Panc1 (cell line): ENCODE measurements around the gene SRCIN1. TPM values are rescaled to one million over a fixed set of nuclear protein-coding genes. Genes with fewer than 3 reads are reported as not detected.

ENCODE experiments used
- ATAC-seq: fragments of 200-7000 bp; cut with Tn5 transposase; 2 replicates; pipeline ENCODE4 v1.9.1; 2020; ENCODE audit warnings: mild to moderate bottlenecking, moderate library complexity
- BruUV-seq: library from RNA; stranded (reverse); fragments of 400-500 nt; replicated peaks from 2 replicates; lab custom pipeline; 2021; lab: Mats Ljungman, UMichigan
- CTCF ChIA-PET: fragments of 300-600 bp; sonication (Branson Sonifier 250); formaldehyde crosslinking; loops from one replicate; lab custom pipeline; 2022; ENCODE audit warnings: antibody characterized with exemption; lab: Charles Lee
- POLR2A ChIA-PET: fragments of 300-600 bp; sonication (Branson Sonifier 250); formaldehyde crosslinking; loops from one replicate; lab custom pipeline; 2022; ENCODE audit warnings: antibody characterized with exemption; lab: Charles Lee
- DNase-seq: peaks from one replicate; pipeline ENCODE4 v3.0.0-alpha.2; 2010; ENCODE audit warnings: low read depth, low spot score
- H3K27ac ChIP-seq: 2 replicates; pipeline ENCODE4 v1.5.1; 2011; ENCODE audit warnings: mild to moderate bottlenecking, low read length, inconsistent platforms
- H3K27me3 ChIP-seq: fragments of 200-500 bp; sonication (Bioruptor generic); 2 replicates; pipeline ENCODE4 v1.6.0; 2014; ENCODE audit warnings: low read length, inconsistent platforms; ENCODE audit not compliant: control insufficient read depth, insufficient read depth
- H3K36me3 ChIP-seq: fragments of 200-500 bp; sonication (Bioruptor generic); 2 replicates; pipeline ENCODE4 v1.5.1; 2014; ENCODE audit warnings: inconsistent platforms, mild to moderate bottlenecking, low read length, moderate library complexity; ENCODE audit not compliant: control insufficient read depth, insufficient read depth
- H3K4me1 ChIP-seq: 2 replicates; pipeline ENCODE4 v1.5.1; 2011; ENCODE audit warnings: inconsistent platforms, mild to moderate bottlenecking, low read length, moderate library complexity; ENCODE audit not compliant: control insufficient read depth, insufficient read depth
- H3K4me3 ChIP-seq, 2 experiments: 2 replicates each; pipeline ENCODE4 v1.5.1; 2011 to 2012; ENCODE audit warnings: low read depth in 2 of 2, low read length in 2 of 2, mild to moderate bottlenecking in 2 of 2, inconsistent platforms in 1 of 2, moderate library complexity in 1 of 2
- H3K9me3 ChIP-seq: fragments of 200-500 bp; sonication (Bioruptor generic); 2 replicates; pipeline ENCODE4 v1.5.1; 2014; ENCODE audit warnings: low read depth, mild to moderate bottlenecking, inconsistent platforms, low read length, moderate library complexity; ENCODE audit not compliant: control insufficient read depth, insufficient read depth
- CTCF ChIP-seq: fragments of 450-650 bp; IDR thresholded peaks from 2 replicates; pipeline ENCODE4 v1.5.1; 2017; ENCODE audit warnings: mild to moderate bottlenecking
- POLR2AphosphoS5 ChIP-seq: IDR thresholded peaks from 2 replicates; pipeline ENCODE4 v1.6.1; 2012; ENCODE audit warnings: mild to moderate bottlenecking, low read depth, low read length, moderate library complexity
- REST ChIP-seq, 2 experiments: IDR thresholded peaks; 2 replicates each; pipeline ENCODE4 v1.6.1; 2011 to 2012; ENCODE audit warnings: low read depth in 2 of 2, control low read depth in 1 of 2, low read length in 1 of 2, mild to moderate bottlenecking in 1 of 2, moderate library complexity in 1 of 2; ENCODE audit not compliant: insufficient read depth in 1 of 2
- SIN3A ChIP-seq: IDR thresholded peaks from 2 replicates; pipeline ENCODE4 v1.6.1; 2012; ENCODE audit warnings: low read depth, mild to moderate bottlenecking, low read length, moderate library complexity, borderline replicate concordance; ENCODE audit not compliant: insufficient read depth
- TCF7L2 ChIP-seq: IDR thresholded peaks from 2 replicates; pipeline ENCODE4 v1.6.1; 2011; ENCODE audit warnings: mild to moderate bottlenecking, low read depth, low read length, inconsistent platforms
- in situ Hi-C: cut with HindIII; loops from 2 replicates; pipeline ENCODE4 v1.10.0; 2016; ENCODE audit warnings: low sequenced_read_pairs, low pct_unique_long_range_greater_than_20kb
- intact Hi-C: fragments of 100-400 bp; cut with micrococcal nuclease; formaldehyde crosslinking; loops from one replicate; pipeline ENCODE4 v1.10.0; 2022; ENCODE audit not compliant: unreplicated experiment
- total RNA-seq: library from RNA; stranded (reverse); gene quantifications from one replicate; pipeline ENCODE4 v1.2.1, GENCODE V29; 2021; ENCODE audit not compliant: unreplicated experiment

SRCIN1 gene
- total RNA-seq, 1 experiment from 2014 or later: 12.8 TPM

- ATAC-seq: no peak
- TF ChIP-seq SIN3A (no peak), CTCF (no peak), TCF7L2 (no peak), POLR2AphosphoS5 (no peak), REST (IDR thresholded peaks at IDR 0.05; ENCODE audit: insufficient read depth in 1 of 2, low read depth in 2 of 2, low read length in 1 of 2) (no peak)
- H3K4me1 ChIP-seq: peaks cover under 1% of the 10 kb centered on the region; the same call in 1 of the 2 replicates
- in situ Hi-C loops (no loop called here), intact Hi-C loops (no loop called here)
- no peak overlapping the region for H3K27ac ChIP-seq
- no peaks in the 10 kb centered on the region for H3K9me3 ChIP-seq
- H3K27me3 ChIP-seq: no peaks in the 10 kb centered on the region
- ChIA-PET POLR2A (interaction anchor here (0.6 kb wide), 1 partner anchor 117 kb away, joined by 4 read pairs; no protein-coding TSS in a partner anchor), CTCF (no interaction called here)
- BruUV-seq: no TSS peak
- no peak for DNase-seq
- H3K36me3 ChIP-seq: no peaks in the 10 kb centered on the region
- H3K4me3 ChIP-seq: no peak overlapping the region
Observed at GRCh38 chr17:38554430-38555350, 51.1 kb downstream of the SRCIN1 start.

GRCh38 chr17:38552343-38552742, 53.4 kb downstream of the SRCIN1 start:
- Histone ChIP-seq H3K36me3 (no peaks in the 10 kb centered on the region), H3K27ac (no peak overlapping the region), H3K4me1 (no peaks in the 10 kb centered on the region), H3K4me3 (no peak overlapping the region), H3K9me3 (no peaks in the 10 kb centered on the region), H3K27me3 (no peaks in the 10 kb centered on the region)
- intact Hi-C loops: no loop called here
- no peak for TF ChIP-seq CTCF
- no peak for TF ChIP-seq TCF7L2
- TF ChIP-seq POLR2AphosphoS5: no peak
- TF ChIP-seq REST (IDR thresholded peaks at IDR 0.05; ENCODE audit: insufficient read depth in 1 of 2, low read depth in 2 of 2, low read length in 1 of 2): no peak
- TF ChIP-seq SIN3A: no peak
- POLR2A ChIA-PET: no interaction called here
- ATAC-seq (no peak), DNase-seq (no peak)
- in situ Hi-C loops: no loop called here
- CTCF ChIA-PET: no interaction called here
- BruUV-seq: no TSS peak
